H1 (cell line): ENCODE measurements around the gene CAPN1. TPM values are rescaled to one million over a fixed set of nuclear protein-coding genes. Genes with fewer than 3 reads are reported as not detected.

Experiments
- CTCF ChIA-PET: fragments of 300-600 bp; sonication (Branson Sonifier 250); formaldehyde crosslinking; loops from one replicate; lab custom pipeline; 2021; ENCODE audit not compliant: partially characterized antibody; lab: Charles Lee
- POLR2A ChIA-PET: fragments of 300-600 bp; sonication (Branson Sonifier 250); formaldehyde crosslinking; loops from one replicate; lab custom pipeline; 2021; ENCODE audit warnings: inconsistent platforms; ENCODE audit not compliant: partially characterized antibody; lab: Charles Lee
- DNase-seq, 2 experiments: peaks; one replicate each; pipeline versions ENCODE4 v3.0.0 to v3.0.0-alpha.2; 2010 to 2022; ENCODE audit warnings: low spot score in 2 of 2, low read depth in 1 of 2, mixed read lengths in 1 of 2
- FAIRE-seq: peaks from 2 replicates; lab custom pipeline; 2011; peaks lifted over from hg19 to GRCh38; lab: Jason Lieb, UNC
- H2AFZ ChIP-seq: 2 replicates; pipeline ENCODE4 v1.8.1; 2012; ENCODE audit warnings: low read length, inconsistent platforms
- H2AK5ac ChIP-seq: 2 replicates; pipeline ENCODE4 v1.6.1; 2013; ENCODE audit warnings: low read depth, low read length
- H2BK120ac ChIP-seq: replicated peaks from 2 replicates; pipeline ENCODE3; 2013; ENCODE audit warnings: low read depth, low read length, inconsistent platforms
- H2BK12ac ChIP-seq: 2 replicates; pipeline ENCODE4 v1.6.1; 2013; ENCODE audit warnings: low read depth, low read length
- H2BK15ac ChIP-seq: 2 replicates; pipeline ENCODE4 v1.6.1; 2013; ENCODE audit warnings: low read length
- H2BK20ac ChIP-seq: 2 replicates; pipeline ENCODE4 v1.6.1; 2013; ENCODE audit warnings: low read length
- H2BK5ac ChIP-seq: 2 replicates; pipeline ENCODE4 v1.6.1; 2013; ENCODE audit warnings: low read depth, low read length
- H3K14ac ChIP-seq: 2 replicates; pipeline ENCODE4 v1.6.1; 2013; ENCODE audit warnings: inconsistent platforms; ENCODE audit not compliant: insufficient read length
- H3K18ac ChIP-seq: 2 replicates; pipeline ENCODE4 v1.6.1; 2013; ENCODE audit warnings: low read length; ENCODE audit errors: extremely low read depth
- H3K23ac ChIP-seq: 2 replicates; pipeline ENCODE4 v1.6.1; 2013; ENCODE audit warnings: inconsistent platforms; ENCODE audit not compliant: insufficient read length
- H3K23me2 ChIP-seq: 2 replicates; pipeline ENCODE4 v1.6.1; 2013; ENCODE audit warnings: low read depth, low read length
- H3K27ac ChIP-seq: 2 replicates; pipeline ENCODE4 v1.6.1; 2011; ENCODE audit warnings: low read depth, low read length, inconsistent platforms
- H3K27me3 ChIP-seq, 4 experiments: replicated peaks in 1 of 4; 1 replicate in 1 of 4; 2 replicates in 3 of 4; pipeline versions ENCODE4 v1.6.1 to v1.8.1; 2011 to 2013; ENCODE audit warnings: low read length in 3 of 4, mild to moderate bottlenecking in 3 of 4, inconsistent platforms in 2 of 4, mixed read lengths in 2 of 4, moderate library complexity in 1 of 4; ENCODE audit not compliant: control insufficient read depth in 3 of 4, insufficient read depth in 3 of 4; ENCODE audit errors: extremely low read depth in 1 of 4
- H3K36me3 ChIP-seq, 4 experiments: 2 replicates each; pipeline versions ENCODE4 v1.6.1 to v1.8.1; 2011 to 2013; ENCODE audit warnings: mild to moderate bottlenecking in 4 of 4, low read length in 3 of 4, moderate library complexity in 2 of 4, control low read depth in 1 of 4, inconsistent platforms in 1 of 4; ENCODE audit not compliant: insufficient read depth in 4 of 4, control insufficient read depth in 2 of 4
- H3K4ac ChIP-seq: replicated peaks from 2 replicates; pipeline ENCODE3; 2013; ENCODE audit warnings: low read length, low read depth, mixed read lengths, inconsistent platforms; ENCODE audit not compliant: insufficient read length
- H3K4me1 ChIP-seq, 4 experiments: replicated peaks in 1 of 4; 1 replicate in 1 of 4; 2 replicates in 3 of 4; pipeline versions ENCODE4 v1.6.1 to v1.8.1; 2011 to 2013; ENCODE audit warnings: low read length in 3 of 4, inconsistent platforms in 2 of 4, mixed read lengths in 1 of 4; ENCODE audit not compliant: insufficient read depth in 4 of 4, control insufficient read depth in 3 of 4
- H3K4me2 ChIP-seq, 2 experiments: 2 replicates each; pipeline versions ENCODE4 v1.6.1 to v1.8.1; 2011 to 2013; ENCODE audit warnings: low read depth in 2 of 2, low read length in 2 of 2, control low read depth in 1 of 2, inconsistent platforms in 1 of 2, mild to moderate bottlenecking in 1 of 2; ENCODE audit not compliant: insufficient read depth in 1 of 2
- H3K4me3 ChIP-seq, 4 experiments: fragments of 200-600, 300-600 bp in 1 of 4; sonication (generic), shearing (Covaris generic), sonication (Bioruptor Twin) in 1 of 4; 2 replicates each; pipeline versions ENCODE4 v1.5.1 to v1.8.1; 2011 to 2016; ENCODE audit warnings: low read length in 4 of 4, low read depth in 3 of 4, control low read depth in 2 of 4, inconsistent platforms in 2 of 4, mild to moderate bottlenecking in 2 of 4, mixed read lengths in 1 of 4, moderate library complexity in 1 of 4; ENCODE audit not compliant: insufficient read depth in 2 of 4; ENCODE audit errors: extremely low read depth in 1 of 4
- H3K56ac ChIP-seq: replicated peaks from 2 replicates; pipeline ENCODE3; 2013; ENCODE audit warnings: low read depth, mild to moderate bottlenecking, mixed read lengths, low read length, inconsistent platforms; ENCODE audit not compliant: insufficient read length
- H3K79me1 ChIP-seq: 2 replicates; pipeline ENCODE4 v1.6.1; 2013; ENCODE audit warnings: low read depth, low read length, control low read depth
- H3K79me2 ChIP-seq, 2 experiments: 2 replicates each; pipeline versions ENCODE4 v1.6.1 to v1.8.1; 2012 to 2013; ENCODE audit warnings: low read length in 2 of 2, mild to moderate bottlenecking in 2 of 2, inconsistent platforms in 1 of 2; ENCODE audit not compliant: insufficient read depth in 2 of 2, control insufficient read depth in 1 of 2
- H3K9ac ChIP-seq, 4 experiments: replicated peaks in 1 of 4; 1 replicate in 1 of 4; 2 replicates in 3 of 4; pipeline versions ENCODE4 v1.6.1 to v1.8.1; 2011 to 2013; ENCODE audit warnings: low read depth in 3 of 4, low read length in 3 of 4, control low read depth in 2 of 4, mild to moderate bottlenecking in 2 of 4, moderate library complexity in 2 of 4, inconsistent platforms in 1 of 4; ENCODE audit errors: extremely low read depth in 1 of 4
- H3K9me3 ChIP-seq, 2 experiments: 2 replicates each; pipeline versions ENCODE4 v1.6.1 to v1.8.1; 2012 to 2013; ENCODE audit warnings: mild to moderate bottlenecking in 2 of 2, moderate library complexity in 2 of 2, control low read depth in 1 of 2, inconsistent platforms in 1 of 2, low read depth in 1 of 2, low read length in 1 of 2, mixed read lengths in 1 of 2; ENCODE audit not compliant: insufficient read depth in 2 of 2
- H4K20me1 ChIP-seq, 2 experiments: replicated peaks in 1 of 2; 2 replicates each; pipeline versions ENCODE3 to v1.8.1; 2011 to 2013; ENCODE audit warnings: inconsistent platforms in 2 of 2, low read length in 2 of 2, mild to moderate bottlenecking in 1 of 2; ENCODE audit not compliant: insufficient read depth in 2 of 2, control insufficient read depth in 1 of 2
- H4K5ac ChIP-seq: 2 replicates; pipeline ENCODE4 v1.6.1; 2013; ENCODE audit warnings: low read length, low read depth, mixed read lengths, inconsistent platforms; ENCODE audit not compliant: insufficient read length
- H4K8ac ChIP-seq: 2 replicates; pipeline ENCODE4 v1.8.0; 2013; ENCODE audit warnings: mild to moderate bottlenecking, moderate library complexity, low read length, inconsistent platforms; ENCODE audit not compliant: insufficient read depth; ENCODE audit errors: extremely low read depth
- H4K91ac ChIP-seq: replicated peaks from 2 replicates; pipeline ENCODE3; 2013; ENCODE audit warnings: low read length, mixed read lengths, inconsistent platforms; ENCODE audit not compliant: insufficient read length
- ASH2L ChIP-seq: fragments of 200-600, 300-600 bp; sonication (generic); IDR thresholded peaks from one replicate; pipeline ENCODE4 v1.7.1; 2017; ENCODE audit warnings: low read length
- CBX8 ChIP-seq: fragments of 300-800, 300-1000 bp; sonication (generic); IDR thresholded peaks from 2 replicates; pipeline ENCODE4 v1.7.1; 2016; ENCODE audit warnings: low read depth, low read length, borderline replicate concordance
- CTBP2 ChIP-seq: IDR thresholded peaks from 2 replicates; pipeline ENCODE4 v1.7.0; 2011; ENCODE audit warnings: borderline replicate concordance, mild to moderate bottlenecking, moderate library complexity, mixed read lengths, low read length; ENCODE audit not compliant: insufficient read depth, insufficient read length
- HDAC2 ChIP-seq, 2 experiments: fragments of 300-600 bp in 1 of 2; sonication (generic) in 1 of 2; IDR thresholded peaks; 2 replicates each; pipeline ENCODE4 v1.6.1; 2011 to 2012; ENCODE audit warnings: low read depth in 2 of 2, low read length in 2 of 2, mild to moderate bottlenecking in 2 of 2, moderate library complexity in 2 of 2, borderline replicate concordance in 1 of 2, inconsistent platforms in 1 of 2
- KDM5A ChIP-seq: fragments of 200-600 bp; IDR thresholded peaks from 2 replicates; pipeline ENCODE4 v1.7.1; 2012; ENCODE audit warnings: mild to moderate bottlenecking, low read length, inconsistent platforms, mixed read lengths
- MAFK ChIP-seq: IDR thresholded peaks from 2 replicates; pipeline ENCODE4 v1.6.1; 2012; ENCODE audit warnings: low read depth, mild to moderate bottlenecking, improper control_type of control experiment, low read length
- POLR2A ChIP-seq, 2 experiments: IDR thresholded peaks; 1 replicate in 1 of 2; 2 replicates in 1 of 2; pipeline ENCODE4 v1.6.1; 2011; ENCODE audit warnings: low read depth in 2 of 2, low read length in 2 of 2, mild to moderate bottlenecking in 2 of 2; ENCODE audit errors: control extremely low read depth in 1 of 2
- RAD21 ChIP-seq, 2 experiments: IDR thresholded peaks in 1 of 2; conservative IDR thresholded peaks in 1 of 2; 2 replicates each; pipeline ENCODE4 v1.6.1; 2011; ENCODE audit warnings: low read depth in 2 of 2, low read length in 2 of 2, improper control_type of control experiment in 1 of 2, inconsistent platforms in 1 of 2, mild to moderate bottlenecking in 1 of 2, moderate library complexity in 1 of 2
- SP1 ChIP-seq: IDR thresholded peaks from 2 replicates; pipeline ENCODE4 v1.6.1; 2011; ENCODE audit warnings: low read depth, low read length
- SP4 ChIP-seq: IDR thresholded peaks from 2 replicates; pipeline ENCODE4 v1.6.1; 2012; ENCODE audit warnings: low read length, inconsistent platforms
- TEAD4 ChIP-seq: IDR thresholded peaks from 2 replicates; pipeline ENCODE4 v1.6.1; 2012; ENCODE audit warnings: low read depth, low read length, inconsistent platforms, mixed read lengths
- YY1 ChIP-seq: IDR thresholded peaks from 2 replicates; pipeline ENCODE4 v1.6.1; 2011; ENCODE audit warnings: low read depth, mild to moderate bottlenecking, low read length
- WGBS, 2 experiments: shearing (Covaris generic) in 1 of 2; methylation state at CpG; one replicate each; pipeline versions ENCODE4 v1.1.6 to v1.1.7; 2013 to 2015; ENCODE audit warnings: low lambda C conversion rate in 2 of 2, mixed read lengths in 2 of 2, inconsistent platforms in 1 of 2, low coverage in 1 of 2, missing lambda C conversion rate in 1 of 2; ENCODE audit not compliant: insufficient replicate concordance in 2 of 2, insufficient coverage in 1 of 2, insufficient read length in 1 of 2; ENCODE audit errors: extremely low coverage in 1 of 2, missing lambda C conversion rate in 1 of 2; 5-methylcytosine and 5-hydroxymethylcytosine counted together
- polyA plus RNA-seq, 7 experiments: library from polyadenylated mRNA; depleted of rRNA in 3 of 7; stranded (reverse) in 5 of 7; unstranded in 2 of 7; fragments of >200 nt in 5 of 7; fragments of 200-250 nt in 2 of 7; gene quantifications; 1 replicate in 5 of 7; 2 replicates in 1 of 7; 4 replicates in 1 of 7; pipeline versions ENCODE4 v1.2.1 to v1.2.3, GENCODE V29; 2011 to 2013; ENCODE audit warnings: missing spikeins in 2 of 7, mixed read lengths in 2 of 7
- total RNA-seq: library from RNA; stranded (reverse); fragmentation: NEBNext Ultra II Directional; extraction: Animal tissue kit (Norgen Biotek cat#: 25700); gene quantifications from 2 replicates; pipeline ENCODE4 v1.2.1, GENCODE V29; 2021
- TF ChIP-seq, protein P1 (sequence below): IDR thresholded peaks from 2 replicates; pipeline ENCODE4 v1.6.1; 2012; ENCODE audit warnings: inconsistent platforms

The CAPN1 gene
- total and polyA plus RNA-seq, 2 of the 8 experiments (the other 6 are each of a cell fraction or from before 2014, with no cell fraction given) = 194 to 233 TPM

DNA sequence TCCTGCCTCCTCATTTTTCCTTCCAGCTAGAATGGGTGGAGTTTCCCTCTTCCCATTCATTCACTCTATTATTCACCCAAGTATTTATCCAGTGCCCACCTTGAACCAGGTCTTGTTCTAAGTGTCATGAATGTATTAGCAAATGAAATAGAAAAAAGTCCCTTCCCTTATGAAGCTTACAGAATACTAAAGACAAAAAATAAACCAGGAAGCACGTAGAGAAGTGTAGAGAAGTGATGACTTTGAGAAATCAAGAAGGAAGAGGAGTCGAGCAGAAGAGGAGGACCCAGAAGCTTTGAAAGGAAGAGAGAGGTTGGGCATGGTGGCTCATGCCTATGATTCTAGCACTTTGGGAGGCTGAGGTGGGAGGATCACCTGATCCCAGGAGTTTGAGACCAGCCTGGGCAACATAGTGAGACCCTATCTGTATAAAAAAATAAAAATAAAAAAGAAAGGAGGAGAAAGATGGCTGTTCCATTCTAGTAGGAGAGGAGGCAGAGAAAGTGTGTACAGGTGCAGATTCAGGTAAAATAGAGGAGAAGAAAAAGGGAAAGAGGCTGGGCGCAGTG is 30.3 kb upstream of the CAPN1 start:
- DNase-seq = no peak
- Histone ChIP-seq H2BK20ac (no peak overlapping the region), H2AFZ (no peak overlapping the region), H3K4me2 (no peak overlapping the region), H4K8ac (no peak overlapping the region), H3K14ac (no peak overlapping the region), H3K4me1 (no peaks in the 10 kb centered on the region), H3K56ac (no peak overlapping the region), H3K4ac (no peak overlapping the region), H2BK5ac (no peak overlapping the region), H2BK15ac (no peak overlapping the region), H3K79me1 (no peaks in the 10 kb centered on the region), H3K18ac (no peak overlapping the region), H3K27ac (no peak overlapping the region), H4K20me1 (no peaks in the 10 kb centered on the region), H3K9me3 (peaks cover 0 to 7% of the 10 kb centered on the region in 2 experiments; a peak in 1 of 4 replicates), H3K79me2 (no peaks in the 10 kb centered on the region), H3K9ac (no peak overlapping the region), H3K23ac (no peak overlapping the region), H3K23me2 (no peaks in the 10 kb centered on the region), H3K4me3 (no peak overlapping the region), H2AK5ac (no peak overlapping the region), H3K36me3 (no peaks in the 10 kb centered on the region), H4K91ac (no peak overlapping the region), H4K5ac (no peak overlapping the region), H2BK120ac (no peak overlapping the region), H2BK12ac (no peak overlapping the region), H3K27me3 (no peaks in the 10 kb centered on the region)
- 86% methylated on average over 3 of the region's 3 CpGs; no CpG with 5 or more reads in 1 of the 2 experiments for WGBS, 2 experiments
- FAIRE-seq = no peak
- CTCF ChIA-PET = interaction anchor here (0.5 to 1.7 kb wide), 4 partner anchors 16 to 176 kb away, joined by 3 to 4 read pairs (median 4); partner anchors contain the start of gene CAPN1
- POLR2A ChIA-PET = interaction anchor here (1.0 kb wide), 1 partner anchor 16 kb away, joined by 3 read pairs; no protein-coding TSS in a partner anchor
- TF ChIP-seq MAFK = no peak
- no peak for TF ChIP-seq TEAD4
- no peak for TF ChIP-seq SP4
- TF ChIP-seq YY1 = no peak
- no peak for TF ChIP-seq CBX8
- no peak for TF ChIP-seq RAD21 (IDR thresholded peaks at IDR 0.05 in 1 of 2, conservative IDR thresholded peaks at IDR 0.05 in 1 of 2; ENCODE audit: low read depth in 2 of 2, low read length in 2 of 2)
- TF ChIP-seq, protein P1, sequence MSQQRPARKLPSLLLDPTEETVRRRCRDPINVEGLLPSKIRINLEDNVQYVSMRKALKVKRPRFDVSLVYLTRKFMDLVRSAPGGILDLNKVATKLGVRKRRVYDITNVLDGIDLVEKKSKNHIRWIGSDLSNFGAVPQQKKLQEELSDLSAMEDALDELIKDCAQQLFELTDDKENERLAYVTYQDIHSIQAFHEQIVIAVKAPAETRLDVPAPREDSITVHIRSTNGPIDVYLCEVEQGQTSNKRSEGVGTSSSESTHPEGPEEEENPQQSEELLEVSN = no peak
- no peak for TF ChIP-seq KDM5A
- TF ChIP-seq SP1 = no peak
- TF ChIP-seq ASH2L = no peak
- no peak for TF ChIP-seq HDAC2 (IDR thresholded peaks at IDR 0.05; ENCODE audit: borderline replicate concordance in 1 of 2, low read depth in 2 of 2, low read length in 2 of 2)
- no peak for TF ChIP-seq CTBP2
- TF ChIP-seq POLR2A (IDR thresholded peaks at IDR 0.05; ENCODE audit: control extremely low read depth in 1 of 2, low read depth in 2 of 2, low read length in 2 of 2) = no peak
